ENCODE measurements around the gene DZANK1.
"Not testable (repeated sequence)": the region's sequence is repeated elsewhere in the genome, so short reads cannot be mapped to it uniquely, and the experiment has no call there.

Gene DZANK1

DNA sequence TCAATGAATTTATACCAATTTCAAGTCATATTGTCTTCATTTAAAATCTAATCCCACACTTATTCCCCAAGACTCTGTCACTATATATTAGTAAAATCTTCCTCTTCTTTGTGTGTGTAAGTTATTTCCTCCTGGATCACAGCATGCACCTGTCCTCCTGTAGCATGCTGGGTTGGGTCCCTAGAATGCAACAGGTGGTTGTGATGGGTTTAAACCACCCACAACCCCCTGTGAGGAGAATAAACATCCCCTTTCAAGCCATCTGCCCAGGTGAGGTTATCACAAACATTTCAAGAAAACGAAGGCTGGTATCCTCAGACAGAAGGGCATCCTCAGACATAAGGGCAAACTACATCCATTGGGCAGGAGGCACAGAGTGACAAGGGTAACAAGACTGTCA lies 26.4 kb downstream of the DZANK1 start:
- no peak for DNase-seq (ENCODE audit: extremely low read depth in 1 of 2, low read depth in 1 of 2)

- DNase-seq (ENCODE audit: extremely low read depth in 1 of 2, low read depth in 1 of 2) = no peak
Observed at GRCh38 chr20:18436847-18437246, 30.0 kb downstream of the DZANK1 start.

DNA sequence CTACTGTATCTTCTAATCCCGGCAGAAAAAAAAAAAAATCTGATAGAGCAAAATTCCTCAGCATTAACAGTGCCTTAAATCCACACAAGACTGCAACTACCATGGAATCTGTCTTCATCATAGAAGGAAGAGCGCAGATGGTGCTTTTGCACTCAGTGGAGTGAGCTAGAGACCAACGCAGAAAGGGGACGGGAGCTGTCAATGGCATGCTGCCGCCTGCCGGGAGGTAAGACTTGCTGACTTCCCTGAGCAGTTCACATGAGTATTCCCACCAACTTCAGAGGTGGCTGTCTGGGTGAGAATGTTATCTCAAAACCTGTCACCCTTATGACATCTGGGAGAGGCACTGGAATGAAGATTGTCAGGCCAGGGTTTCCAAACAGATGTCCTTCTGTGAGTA lies 35.6 kb downstream of the DZANK1 start:
- DNase-seq (ENCODE audit: extremely low read depth in 1 of 2, low read depth in 1 of 2) = no peak

GRCh38 chr20:18430172-18430826 lies 36.5 kb downstream of the DZANK1 start:
- no peak for DNase-seq (ENCODE audit: extremely low read depth in 1 of 2, low read depth in 1 of 2)

GRCh38 chr20:18428490-18429173 lies 38.2 kb downstream of the DZANK1 start:
- no peak for DNase-seq (ENCODE audit: extremely low read depth in 1 of 2, low read depth in 1 of 2)

DNA sequence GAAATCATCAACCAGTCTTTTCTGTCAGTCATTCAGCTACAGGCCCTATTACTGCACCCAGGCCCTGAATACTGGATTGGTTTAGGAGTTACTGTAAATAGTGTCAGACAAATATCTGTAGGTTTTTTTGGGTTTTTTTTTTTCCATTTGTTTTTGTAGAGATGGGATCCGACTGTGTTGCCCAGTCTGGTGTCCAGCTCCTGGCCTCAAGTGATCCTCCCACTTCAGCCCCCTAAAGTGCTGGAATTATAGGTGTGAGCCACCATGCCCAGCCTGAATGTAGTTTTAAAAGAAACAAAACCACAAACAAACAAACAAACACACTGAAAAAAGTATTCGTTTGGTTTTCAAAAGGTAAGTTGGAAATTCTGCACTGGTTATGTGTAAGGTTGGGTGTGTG lies 39.6 kb downstream of the DZANK1 start:
- no peak for DNase-seq (ENCODE audit: extremely low read depth in 1 of 2, low read depth in 1 of 2)

GRCh38 chr20:18421608-18422007 lies 45.2 kb downstream of the DZANK1 start:
- no peak for DNase-seq (ENCODE audit: extremely low read depth in 1 of 2, low read depth in 1 of 2)

GRCh38 chr20:18416486-18416885 lies 50.3 kb downstream of the DZANK1 start:
- DNase-seq (ENCODE audit: extremely low read depth in 1 of 2, low read depth in 1 of 2) = no peak

- no peak for DNase-seq (ENCODE audit: extremely low read depth in 1 of 2, low read depth in 1 of 2)
Observed at GRCh38 chr20:18414140-18414539, 52.7 kb downstream of the DZANK1 start.

GRCh38 chr20:18412221-18412901 lies 54.5 kb downstream of the DZANK1 start:
- DNase-seq (ENCODE audit: extremely low read depth in 1 of 2, low read depth in 1 of 2) = no peak

DNA sequence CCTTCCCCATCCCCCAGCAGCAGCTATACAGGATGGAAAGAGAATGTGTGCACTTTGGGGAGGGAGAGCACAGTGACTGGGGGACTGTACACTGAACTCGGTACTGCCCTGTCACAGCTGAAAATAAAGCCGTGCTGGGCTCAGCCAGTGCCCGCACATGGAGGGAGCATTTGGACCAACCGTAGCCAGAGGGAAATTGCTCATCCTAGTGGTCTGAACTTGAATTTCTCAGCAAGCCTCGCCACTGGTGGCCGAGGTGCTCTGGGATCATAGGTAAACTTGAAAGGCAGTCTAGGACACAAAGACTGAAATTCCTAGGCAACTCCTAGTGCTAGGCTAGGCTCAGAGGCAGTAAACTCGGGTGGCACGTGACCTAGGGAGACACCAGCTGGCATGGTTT lies 61.0 kb downstream of the DZANK1 start:
- DNase-seq (ENCODE audit: extremely low read depth in 1 of 2, low read depth in 1 of 2) = no peak

- no peak for DNase-seq (ENCODE audit: extremely low read depth in 1 of 2, low read depth in 1 of 2)
Observed at GRCh38 chr20:18404172-18404571, 62.7 kb downstream of the DZANK1 start.

- no peak for DNase-seq (ENCODE audit: extremely low read depth in 1 of 2, low read depth in 1 of 2)
Observed at GRCh38 chr20:18403269-18403668, 63.6 kb downstream of the DZANK1 start.

DNA sequence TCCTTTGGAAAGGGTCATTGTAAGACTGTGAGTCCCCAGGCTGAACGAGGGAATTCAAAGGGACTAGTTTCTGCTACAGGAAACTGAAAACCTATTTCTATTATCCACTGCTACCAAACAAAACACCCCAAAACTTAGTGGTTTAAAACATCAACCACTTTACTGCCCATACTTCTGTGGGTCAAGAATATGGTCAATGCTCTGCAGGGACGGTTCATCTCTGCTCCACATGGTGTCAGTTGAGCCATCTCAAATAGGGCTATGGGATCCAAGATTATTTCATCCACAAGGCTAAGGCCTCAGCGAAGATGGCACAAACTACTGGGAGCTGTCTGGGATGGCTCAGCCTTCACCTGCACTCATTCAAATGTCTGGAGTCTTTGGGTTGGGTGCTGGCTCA lies 65.5 kb downstream of the DZANK1 start:
- DNase-seq (ENCODE audit: extremely low read depth in 1 of 2, low read depth in 1 of 2) = no peak

DNA sequence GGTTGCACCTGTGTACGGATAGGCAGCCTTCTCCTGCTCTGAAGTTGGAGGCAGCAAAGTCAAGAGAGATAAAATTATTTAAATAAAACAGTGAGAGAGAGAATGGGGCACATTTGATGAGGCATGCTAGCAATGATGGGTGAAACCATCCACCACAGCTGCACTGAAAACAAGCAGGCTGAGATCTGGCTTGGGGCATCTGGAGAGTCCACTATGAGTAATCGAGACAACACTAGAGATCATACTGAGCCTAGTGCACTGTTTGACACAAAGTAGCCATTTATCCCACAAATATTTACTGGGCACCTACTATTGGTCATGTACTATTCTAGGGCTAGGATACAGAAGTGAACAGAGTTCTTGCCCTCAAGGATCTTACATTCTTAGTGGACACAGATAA lies 66.4 kb downstream of the DZANK1 start:
- DNase-seq (ENCODE audit: extremely low read depth in 1 of 2, low read depth in 1 of 2) = no peak

DNA sequence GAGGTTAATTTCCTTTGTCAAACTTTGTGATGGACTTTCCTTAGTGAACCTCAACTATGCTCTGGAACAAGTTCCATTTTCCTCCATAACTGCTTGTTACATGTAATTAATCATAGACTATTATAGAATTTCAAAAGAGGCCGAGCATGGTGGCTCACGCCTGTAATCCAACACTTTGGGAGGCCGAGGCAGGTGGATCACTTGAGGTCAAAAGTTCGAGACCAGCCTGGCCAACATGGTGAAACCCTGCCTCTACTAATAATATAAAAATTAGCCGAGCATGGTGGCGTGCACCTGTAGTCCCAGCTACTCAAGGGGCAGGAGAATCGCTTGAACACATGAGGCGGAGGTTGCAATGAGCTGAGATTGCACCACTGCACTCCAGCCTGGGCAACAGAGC lies 68.1 kb downstream of the DZANK1 start:
- not testable (repeated sequence) for DNase-seq (ENCODE audit: extremely low read depth in 1 of 2, low read depth in 1 of 2)

DNA sequence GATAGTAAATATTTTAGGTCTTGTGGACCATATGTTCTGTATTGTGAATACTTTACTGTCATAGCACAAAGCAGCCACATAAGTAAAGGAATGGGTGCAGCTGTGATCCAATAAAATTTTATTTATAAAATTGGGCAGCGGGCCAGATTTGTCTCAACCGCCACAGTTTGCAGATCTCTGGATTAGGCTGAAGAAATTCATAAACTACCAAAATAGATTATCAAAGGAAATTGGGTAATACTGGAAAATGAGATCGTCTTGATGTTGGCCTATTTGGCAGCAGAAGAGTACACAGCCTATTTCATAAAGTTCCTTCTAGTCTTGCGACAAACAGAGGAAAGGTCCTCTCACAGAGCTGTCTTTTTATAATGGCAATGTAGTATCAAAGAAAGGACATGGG lies 69.8 kb downstream of the DZANK1 start:
- no peak for DNase-seq (ENCODE audit: extremely low read depth in 1 of 2, low read depth in 1 of 2)

GRCh38 chr20:18395544-18395943 lies 71.3 kb downstream of the DZANK1 start:
- no peak for DNase-seq (ENCODE audit: extremely low read depth in 1 of 2, low read depth in 1 of 2)

- DNase-seq (ENCODE audit: extremely low read depth in 1 of 2, low read depth in 1 of 2) = no peak
Observed at GRCh38 chr20:18394363-18394762, 72.5 kb downstream of the DZANK1 start.

GRCh38 chr20:18391686-18392085 lies 75.1 kb downstream of the DZANK1 start:
- DNase-seq (ENCODE audit: extremely low read depth in 1 of 2, low read depth in 1 of 2) = no peak

DNA sequence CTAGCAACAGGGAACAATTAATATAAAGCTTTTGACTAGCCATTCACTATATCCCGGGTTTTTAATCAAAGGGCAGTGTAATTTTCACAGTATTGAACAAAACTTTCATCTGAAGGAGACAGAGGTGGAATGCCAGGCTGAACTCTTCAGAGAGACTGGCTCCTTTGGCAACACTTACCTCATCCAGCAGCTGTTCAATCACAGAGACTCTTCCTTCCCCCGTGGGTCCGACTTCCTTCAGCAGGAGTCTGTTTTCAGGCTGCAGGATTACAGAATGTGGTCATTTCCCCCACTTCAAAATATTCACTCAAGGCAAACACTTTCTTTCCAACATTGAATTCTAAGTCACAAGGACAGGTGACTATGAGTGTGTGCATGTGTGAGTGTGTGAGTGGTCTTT lies 76.6 kb downstream of the DZANK1 start:
- no peak for DNase-seq (ENCODE audit: extremely low read depth in 1 of 2, low read depth in 1 of 2)

DNA sequence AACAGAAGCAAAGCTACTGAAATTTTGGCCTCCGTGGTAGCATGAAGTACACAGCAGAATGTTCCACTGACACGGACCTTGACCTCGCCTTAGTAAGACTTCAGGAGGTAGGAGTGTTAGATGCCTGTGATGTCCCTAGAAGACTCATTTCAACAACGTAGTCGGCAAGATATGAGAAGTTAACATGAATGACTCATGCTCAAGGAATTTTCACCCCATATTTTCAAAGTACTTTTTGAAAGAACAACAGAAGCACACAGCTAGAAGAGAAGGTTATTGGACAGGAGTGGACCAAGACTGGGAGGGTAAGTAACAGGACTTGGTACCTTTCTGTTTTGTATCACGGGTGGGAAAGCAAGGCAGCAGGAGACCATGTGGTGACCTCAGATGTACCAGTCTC lies 78.0 kb downstream of the DZANK1 start:
- no peak for DNase-seq (ENCODE audit: extremely low read depth in 1 of 2, low read depth in 1 of 2)
